ENCODE measurements around the gene FLT4. TPM values are rescaled to one million over a fixed set of nuclear protein-coding genes. Genes with fewer than 3 reads are reported as not detected.
A peak's percentile ranks its signal among the peaks of the same experiment; 100 is the strongest.
"Not testable (repeated sequence)": the region's sequence is repeated elsewhere in the genome, so short reads cannot be mapped to it uniquely, and the experiment has no call there.

FLT4 gene
- 10 to 100 TPM; 27.0 to 43.9 (median 33.7) TPM for polyA plus RNA-seq (ENCODE audit: insufficient read depth in 1 of 5, insufficient read length in 5 of 5, low replicate concordance in 1 of 5)
- long read RNA-seq, donor 1, partial matches to known transcripts, result 5 of 9 reads
- long read RNA-seq, donor 1, other reads (novel, unspliced or antisense), result 0 of 9 reads
- long read RNA-seq, donor 2, full-length matches to known transcripts, result 3 of 3 reads
- long read RNA-seq, donor 2, partial matches to known transcripts, result 0 of 3 reads
- long read RNA-seq, donor 2, other reads (novel, unspliced or antisense), result 0 of 3 reads
- long read RNA-seq, donor 3, full-length matches to known transcripts, result 3 of 3 reads
- long read RNA-seq, donor 3, partial matches to known transcripts, result 0 of 3 reads
- long read RNA-seq, donor 3, other reads (novel, unspliced or antisense), result 0 of 3 reads
- long read RNA-seq, donor 4, partial matches to known transcripts, result 0 of 1 reads
- long read RNA-seq, donor 4, other reads (novel, unspliced or antisense), result 0 of 1 reads
- long read RNA-seq, donor 5, partial matches to known transcripts, result 0 of 1 reads
- long read RNA-seq, donor 5, other reads (novel, unspliced or antisense), result 0 of 1 reads
- long read RNA-seq, donor 6, full-length matches to known transcripts, result 3 of 20 reads
- long read RNA-seq, donor 6, partial matches to known transcripts, result 17 of 20 reads
- long read RNA-seq, donor 6, other reads (novel, unspliced or antisense), result 0 of 20 reads
- long read RNA-seq, donor 7, partial matches to known transcripts, result 0 of 2 reads
- long read RNA-seq, donor 7, other reads (novel, unspliced or antisense), result 0 of 2 reads
- long read RNA-seq, donor 8, result 0 reads

GRCh38 chr5:180649297-180650039 is at the start of gene FLT4:
FLT4 (minus strand) TSS chr5:180649600; CDS start chr5:180649545, 55 bp downstream.
- no peak for DNase-seq

DNA sequence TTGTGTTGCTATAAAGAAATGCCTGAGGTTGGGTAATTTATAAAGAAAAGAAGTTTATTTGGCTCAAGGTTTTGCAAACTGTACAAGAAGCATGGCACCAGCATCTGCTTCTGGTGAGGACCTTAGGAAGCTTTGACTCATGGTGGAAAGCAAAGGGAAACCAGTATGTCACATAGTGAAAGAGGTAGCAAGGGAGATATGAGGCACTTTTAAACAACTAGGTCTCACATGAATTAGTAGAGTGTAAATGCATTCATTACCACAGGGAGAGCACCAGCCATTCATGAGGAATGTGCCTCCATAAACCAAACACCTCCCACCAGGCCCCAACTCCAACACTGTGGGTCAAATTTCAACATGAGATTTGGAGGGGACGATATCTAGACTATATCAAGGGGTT is 49.6 kb upstream of the FLT4 start:
- DNase-seq, result no peak

DNA sequence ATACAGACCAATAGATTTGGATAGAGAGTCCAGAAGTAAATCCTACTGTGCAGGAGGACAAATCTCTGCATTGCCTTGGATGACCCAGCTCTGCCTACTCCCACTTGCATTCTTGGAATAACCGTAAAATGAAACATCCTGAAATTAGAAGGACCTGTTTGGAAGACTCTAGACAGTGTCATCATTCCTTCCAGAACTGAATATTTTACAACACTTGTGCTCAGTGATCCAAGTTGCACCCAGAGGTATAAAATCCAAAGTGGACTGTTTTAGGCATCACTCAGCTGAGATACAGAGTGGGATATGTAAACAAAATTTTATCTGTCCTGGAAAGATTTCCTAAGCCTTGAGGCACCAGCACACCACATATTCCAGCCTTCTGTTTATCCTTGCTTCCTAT is 46.7 kb upstream of the FLT4 start:
- no peak for DNase-seq

- DNase-seq, result no peak
Measured at GRCh38 chr5:180692429-180692828, 43.0 kb upstream of the FLT4 start.

- no peak for DNase-seq
Measured at GRCh38 chr5:180691046-180691445, 41.6 kb upstream of the FLT4 start.

GRCh38 chr5:180690562-180690961 is 41.2 kb upstream of the FLT4 start:
- DNase-seq, result no peak

GRCh38 chr5:180689775-180690174 is 40.4 kb upstream of the FLT4 start:
- no peak for DNase-seq

DNA sequence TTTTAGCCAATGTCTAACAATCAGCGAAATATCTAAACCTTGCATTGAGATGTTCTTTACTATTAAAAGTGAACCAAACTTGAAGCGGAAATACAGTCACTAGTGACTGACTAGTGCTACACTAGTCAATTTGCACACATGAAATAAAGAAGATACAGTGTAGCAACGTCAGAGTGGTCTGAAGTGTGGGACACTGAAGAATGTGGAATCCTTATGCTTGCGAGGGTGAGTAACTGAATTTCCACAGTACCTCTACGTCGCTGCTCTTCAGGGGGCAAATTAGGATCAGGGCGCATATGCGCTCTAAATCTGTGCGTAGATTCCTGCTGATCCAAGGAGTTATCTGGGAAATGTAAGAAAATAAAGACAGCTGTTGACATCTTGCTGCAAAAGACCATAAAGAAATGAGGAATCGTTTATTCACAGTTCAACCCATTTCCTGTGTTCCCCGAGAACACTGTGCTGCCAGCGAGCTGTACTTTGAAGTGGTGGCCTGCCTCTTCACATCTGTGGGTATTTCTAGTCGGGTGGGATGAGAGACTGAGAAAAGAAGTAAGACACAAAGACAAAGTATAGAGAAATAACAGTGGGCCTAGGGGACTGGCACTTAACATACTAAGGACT is 39.8 kb upstream of the FLT4 start:
- peak in 1 of 2 donors; percentile 20 for DNase-seq

DNA sequence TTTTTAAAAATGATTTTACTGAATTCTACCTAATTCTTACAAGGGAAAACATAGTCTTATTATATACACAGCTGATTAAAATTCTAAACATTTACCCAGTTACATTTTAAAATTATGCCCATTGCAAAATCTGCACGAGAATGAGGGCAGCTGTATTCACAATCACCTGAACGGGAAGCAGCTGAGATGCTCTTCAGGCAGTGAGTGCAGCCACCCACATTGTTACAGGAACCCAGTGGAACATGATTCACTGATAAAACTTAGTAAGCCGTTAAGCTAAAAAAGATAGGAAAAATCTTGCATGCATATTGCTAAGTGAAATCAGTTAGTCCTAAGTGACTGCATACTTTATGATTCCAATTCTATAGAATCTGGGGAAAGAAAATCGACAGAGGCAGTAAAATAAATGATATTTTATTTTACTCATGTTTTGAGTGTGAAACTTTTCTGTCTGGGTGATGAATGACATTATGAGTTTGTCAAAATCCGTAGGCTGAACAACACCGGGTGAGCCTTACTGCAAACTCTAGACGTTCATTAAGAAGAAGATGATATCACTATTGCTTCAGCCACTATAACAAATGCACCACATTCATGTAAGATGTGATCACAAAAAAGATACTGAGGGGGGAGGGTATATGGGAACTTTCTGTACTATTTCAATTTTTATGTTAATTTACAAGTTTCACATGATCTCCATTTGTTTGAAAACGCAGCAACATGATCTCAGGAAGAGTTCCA is 39.1 kb upstream of the FLT4 start:
- DNase-seq, result no peak

GRCh38 chr5:180686799-180687198 is 37.4 kb upstream of the FLT4 start:
- not testable (repeated sequence) for DNase-seq

DNA sequence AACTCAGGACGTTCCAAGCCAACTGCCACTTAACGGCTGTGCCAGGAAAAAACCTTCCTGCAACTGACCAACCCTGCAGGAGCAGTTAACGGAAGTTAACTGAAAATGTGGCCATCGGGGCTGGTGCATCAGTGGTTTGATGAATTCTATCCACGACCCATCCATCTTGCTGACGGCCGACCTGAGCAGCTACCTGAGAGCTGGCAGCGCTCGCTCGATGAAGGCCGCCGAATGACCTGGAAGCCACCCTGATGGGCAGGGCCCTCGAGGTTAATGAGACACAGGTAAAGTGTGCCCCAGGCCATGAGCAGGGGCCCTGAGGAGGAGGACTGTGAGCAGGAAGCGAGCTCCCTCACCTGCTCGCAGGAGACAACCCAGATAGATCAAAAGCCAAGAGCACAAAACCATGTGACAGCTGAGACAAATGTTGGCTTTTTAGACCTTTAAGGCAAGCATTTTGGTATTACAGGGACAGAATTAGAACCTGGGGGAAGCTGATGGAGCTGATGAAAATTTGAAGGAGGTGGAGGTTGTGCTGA is 35.3 kb upstream of the FLT4 start:
- no peak for DNase-seq

DNA sequence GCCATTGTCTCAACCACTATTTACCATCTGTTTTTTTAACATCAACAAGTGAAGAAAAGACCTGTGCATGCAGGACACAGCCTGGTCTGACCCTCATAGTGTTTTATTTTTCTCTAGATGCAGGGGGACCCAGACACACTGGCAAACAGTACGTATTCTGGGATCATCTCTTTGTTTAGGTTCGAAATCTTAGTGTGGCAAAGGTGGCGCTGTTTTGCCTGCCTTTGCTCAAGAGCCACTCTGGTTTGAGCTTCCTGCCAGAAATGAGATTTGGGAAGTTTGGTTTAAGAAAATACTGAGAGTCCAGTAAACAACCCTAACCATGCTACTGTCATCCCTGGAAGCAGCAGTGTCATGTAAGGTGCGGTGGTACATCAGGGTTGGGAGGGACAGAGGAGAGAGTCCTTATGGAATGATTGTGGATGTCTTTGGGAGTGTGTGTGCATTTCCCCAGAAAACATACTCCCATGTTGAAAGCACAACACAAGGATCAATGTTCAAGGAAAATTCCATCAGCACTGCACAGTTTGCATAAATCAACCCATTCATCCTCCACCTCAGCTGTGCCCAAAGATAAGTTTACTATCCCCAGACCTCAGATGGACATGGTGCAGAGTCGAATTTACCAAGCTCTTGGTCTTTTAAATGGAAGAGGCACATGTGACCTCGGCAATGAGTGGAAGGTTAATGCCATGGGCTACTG is 34.0 kb upstream of the FLT4 start:
- DNase-seq, result no peak

DNA sequence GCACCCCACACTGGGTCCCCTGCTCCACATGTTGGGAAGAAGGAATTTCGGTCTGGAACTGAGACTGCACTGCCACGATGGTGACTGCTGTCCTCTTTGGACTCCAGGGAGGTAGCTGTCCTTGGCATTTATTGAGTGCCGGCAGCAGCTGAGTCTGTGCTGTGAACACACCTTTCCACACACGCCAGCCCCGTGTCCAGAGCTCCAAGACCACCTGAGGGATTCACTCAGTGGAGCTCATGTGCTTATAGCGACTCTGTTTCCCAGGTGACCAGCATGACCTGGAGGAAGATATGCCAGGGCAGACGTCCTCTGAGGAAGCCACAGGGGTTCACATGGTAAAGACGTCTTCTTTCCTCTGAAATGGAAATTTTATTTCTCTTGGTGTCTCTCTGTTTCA is 33.2 kb upstream of the FLT4 start:
- DNase-seq, result no peak

GRCh38 chr5:180682008-180682407 is 32.6 kb upstream of the FLT4 start:
- not testable (repeated sequence) for DNase-seq

DNA sequence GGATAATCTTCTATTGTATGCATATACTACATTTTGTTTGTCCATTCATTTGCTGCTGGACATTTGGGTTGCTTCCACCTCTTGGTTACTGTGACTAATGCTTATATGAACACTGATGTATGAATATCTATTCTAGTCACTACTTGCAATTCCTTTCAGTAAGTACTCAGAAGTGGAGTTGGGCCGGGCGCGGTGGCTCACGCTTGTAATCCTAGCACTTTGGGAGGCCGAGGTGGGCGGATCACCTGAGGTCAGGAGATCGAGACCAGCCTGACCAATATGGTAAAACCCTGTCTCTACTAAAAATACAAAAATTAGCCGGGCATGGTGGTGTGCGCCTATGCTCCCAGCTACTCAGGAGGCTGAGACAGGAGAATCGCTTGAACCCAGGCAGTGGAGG is 28.9 kb upstream of the FLT4 start:
- DNase-seq, result not testable (repeated sequence)

GRCh38 chr5:180675036-180675635 is 25.7 kb upstream of the FLT4 start:
- no peak for DNase-seq

- DNase-seq, result not testable (repeated sequence)
Measured at GRCh38 chr5:180674090-180674475, 24.7 kb upstream of the FLT4 start.

GRCh38 chr5:180673371-180674089 is 24.1 kb upstream of the FLT4 start:
- DNase-seq, result no peak

- DNase-seq, result not testable (repeated sequence)
Measured at GRCh38 chr5:180671958-180672524, 22.6 kb upstream of the FLT4 start.
